Measurements from ENCODE around the gene MGST2.

The MGST2 gene

GRCh38 chr4:139622901-139623381 is 42.7 kb upstream of the MGST2 start:
- no peak overlapping the region for H3K4me3 ChIP-seq (ENCODE audit: insufficient read depth, low read length, poor library complexity, severe bottlenecking)
- H3K9me2 ChIP-seq (replicated peaks; ENCODE audit: insufficient read depth, low read length): no peaks in the 10 kb centered on the region
- no peak for TF ChIP-seq EZH2phosphoT487 (conservative IDR thresholded peaks at IDR 0.05; ENCODE audit: low read length)
- no peak for TF ChIP-seq CTCF (IDR thresholded peaks at IDR 0.05; ENCODE audit: insufficient read depth, low read length, poor library complexity, severe bottlenecking)
- H3K27ac ChIP-seq (ENCODE audit: low read depth, low read length): no peak overlapping the region
- H3K27me3 ChIP-seq (ENCODE audit: low read length): no peaks in the 10 kb centered on the region
- H3F3A ChIP-seq (ENCODE audit: insufficient read depth): no peaks in the 10 kb centered on the region
- H3K4me2 ChIP-seq (ENCODE audit: low read depth, low read length, poor library complexity, severe bottlenecking): no peak overlapping the region
- no peaks in the 10 kb centered on the region for H3K79me2 ChIP-seq (ENCODE audit: insufficient read depth, low read length)
- no peaks in the 10 kb centered on the region for H4K20me1 ChIP-seq (ENCODE audit: low read depth, low read length)
- no peaks in the 10 kb centered on the region for H3K36me3 ChIP-seq (ENCODE audit: low read length)
- H3K9ac ChIP-seq (ENCODE audit: low read length): no peak overlapping the region
- H3K9me3 ChIP-seq (ENCODE audit: insufficient read depth, low read length): no peaks in the 10 kb centered on the region
- H2AFZ ChIP-seq (ENCODE audit: low read depth, low read length, severe bottlenecking): no peak overlapping the region

GRCh38 chr4:139624441-139625092 is 41.1 kb upstream of the MGST2 start:
- no peak overlapping the region for H2AFZ ChIP-seq (ENCODE audit: low read depth, low read length, severe bottlenecking)
- no peak overlapping the region for H3K9ac ChIP-seq (ENCODE audit: low read length)
- no peaks in the 10 kb centered on the region for H3K79me2 ChIP-seq (ENCODE audit: insufficient read depth, low read length)
- no peaks in the 10 kb centered on the region for H3K27me3 ChIP-seq (ENCODE audit: low read length)
- H3K4me2 ChIP-seq (ENCODE audit: low read depth, low read length, poor library complexity, severe bottlenecking): no peak overlapping the region
- no peaks in the 10 kb centered on the region for H4K20me1 ChIP-seq (ENCODE audit: low read depth, low read length)
- no peak overlapping the region for H3K4me3 ChIP-seq (ENCODE audit: insufficient read depth, low read length, poor library complexity, severe bottlenecking)
- TF ChIP-seq EZH2phosphoT487 (conservative IDR thresholded peaks at IDR 0.05; ENCODE audit: low read length): no peak
- H3K9me3 ChIP-seq (ENCODE audit: insufficient read depth, low read length): no peaks in the 10 kb centered on the region
- H3K9me2 ChIP-seq (replicated peaks; ENCODE audit: insufficient read depth, low read length): no peaks in the 10 kb centered on the region
- H3K36me3 ChIP-seq (ENCODE audit: low read length): no peaks in the 10 kb centered on the region
- no peak overlapping the region for H3K27ac ChIP-seq (ENCODE audit: low read depth, low read length)
- H3F3A ChIP-seq (ENCODE audit: insufficient read depth): no peaks in the 10 kb centered on the region

- Histone ChIP-seq H3K79me2 (ENCODE audit: insufficient read depth, low read length) (no peaks in the 10 kb centered on the region), H3K9me2 (replicated peaks; ENCODE audit: insufficient read depth, low read length) (no peaks in the 10 kb centered on the region), H3F3A (ENCODE audit: insufficient read depth) (no peaks in the 10 kb centered on the region), H2AFZ (ENCODE audit: low read depth, low read length, severe bottlenecking) (no peak overlapping the region), H3K27ac (ENCODE audit: low read depth, low read length) (no peak overlapping the region), H3K4me2 (ENCODE audit: low read depth, low read length, poor library complexity, severe bottlenecking) (no peak overlapping the region), H3K27me3 (ENCODE audit: low read length) (no peaks in the 10 kb centered on the region), H4K20me1 (ENCODE audit: low read depth, low read length) (no peaks in the 10 kb centered on the region), H3K4me3 (ENCODE audit: insufficient read depth, low read length, poor library complexity, severe bottlenecking) (no peak overlapping the region), H3K36me3 (ENCODE audit: low read length) (no peaks in the 10 kb centered on the region), H3K9me3 (ENCODE audit: insufficient read depth, low read length) (no peaks in the 10 kb centered on the region), H3K9ac (ENCODE audit: low read length) (no peak overlapping the region)
- TF ChIP-seq EZH2phosphoT487 (conservative IDR thresholded peaks at IDR 0.05; ENCODE audit: low read length) (no peak), CTCF (IDR thresholded peaks at IDR 0.05; ENCODE audit: insufficient read depth, low read length, poor library complexity, severe bottlenecking) (no peak)
These were observed 40.5 kb upstream of the MGST2 start for GRCh38 chr4:139625093-139625455.

GRCh38 chr4:139625482-139625881 is 40.1 kb upstream of the MGST2 start:
- no peaks in the 10 kb centered on the region for H3K36me3 ChIP-seq (ENCODE audit: low read length)
- no peak overlapping the region for H3K4me3 ChIP-seq (ENCODE audit: insufficient read depth, low read length, poor library complexity, severe bottlenecking)
- no peaks in the 10 kb centered on the region for H4K20me1 ChIP-seq (ENCODE audit: low read depth, low read length)
- no peaks in the 10 kb centered on the region for H3K27me3 ChIP-seq (ENCODE audit: low read length)
- TF ChIP-seq CTCF (IDR thresholded peaks at IDR 0.05; ENCODE audit: insufficient read depth, low read length, poor library complexity, severe bottlenecking) (no peak), EZH2phosphoT487 (conservative IDR thresholded peaks at IDR 0.05; ENCODE audit: low read length) (no peak)
- H3K4me2 ChIP-seq (ENCODE audit: low read depth, low read length, poor library complexity, severe bottlenecking): no peak overlapping the region
- H3K79me2 ChIP-seq (ENCODE audit: insufficient read depth, low read length): no peaks in the 10 kb centered on the region
- H3K9me3 ChIP-seq (ENCODE audit: insufficient read depth, low read length): no peaks in the 10 kb centered on the region
- no peak overlapping the region for H2AFZ ChIP-seq (ENCODE audit: low read depth, low read length, severe bottlenecking)
- H3F3A ChIP-seq (ENCODE audit: insufficient read depth): no peaks in the 10 kb centered on the region
- H3K9me2 ChIP-seq (replicated peaks; ENCODE audit: insufficient read depth, low read length): no peaks in the 10 kb centered on the region
- H3K9ac ChIP-seq (ENCODE audit: low read length): no peak overlapping the region
- no peak overlapping the region for H3K27ac ChIP-seq (ENCODE audit: low read depth, low read length)

Data from SU-DHL-6 (cell line).